ENCODE data around the gene DVL3.
A peak's percentile ranks its signal among the peaks of the same experiment; 100 is the strongest.

The DVL3 gene

GRCh38 chr3:184173374-184173722 is 18.2 kb downstream of the DVL3 start:
- H3K36me3 ChIP-seq (replicated peaks; ENCODE audit: insufficient read depth, low read length): no peaks in the 10 kb centered on the region
- no peaks in the 10 kb centered on the region for H3K9me2 ChIP-seq (replicated peaks; ENCODE audit: insufficient read depth, low read length)
- H3K27ac ChIP-seq (ENCODE audit: low read length): no peak overlapping the region
- H2AFZ ChIP-seq (ENCODE audit: low read length): no peak overlapping the region
- H3K9ac ChIP-seq (ENCODE audit: low read length): no peak overlapping the region
- H3K9me3 ChIP-seq (replicated peaks; ENCODE audit: insufficient read depth, low read length): no peaks in the 10 kb centered on the region
- no peak overlapping the region for H3K4me3 ChIP-seq (ENCODE audit: low read length)
- DNase-seq: no peak
- H3F3A ChIP-seq (ENCODE audit: insufficient read depth, low read length): 0 out of 2 replicates have a peak, but pooled peaks cover 6% of the 10 kb centered on the region
- no peak overlapping the region for H3K4me2 ChIP-seq (ENCODE audit: low read depth, low read length)
- no peaks in the 10 kb centered on the region for H4K20me1 ChIP-seq (ENCODE audit: insufficient read depth, low read length)
- H3K27me3 ChIP-seq (replicated peaks; ENCODE audit: insufficient read depth, low read length): no peaks in the 10 kb centered on the region
- peaks cover 16% of the 10 kb centered on the region; the same call in 1 of the 2 replicates for H3K4me1 ChIP-seq (ENCODE audit: low read length)
- H3K79me2 ChIP-seq (ENCODE audit: low read length): peaks cover 36% of the 10 kb centered on the region
- no peak for TF ChIP-seq EZH2phosphoT487 (IDR thresholded peaks at IDR 0.05; ENCODE audit: low read length)
- TF ChIP-seq CTCF (IDR thresholded peaks at IDR 0.05; ENCODE audit: low read length): no peak
- no peak for TF ChIP-seq EZH2 (optimal IDR thresholded peaks at IDR 0.05; ENCODE audit: low read depth, low read length)

GRCh38 chr3:184174284-184174645 is 19.1 kb downstream of the DVL3 start:
- DNase-seq: no peak
- Histone ChIP-seq H3K27ac (ENCODE audit: low read length) (no peak overlapping the region), H3K9me3 (replicated peaks; ENCODE audit: insufficient read depth, low read length) (no peaks in the 10 kb centered on the region), H3K79me2 (ENCODE audit: low read length) (peaks cover 40% of the 10 kb centered on the region), H4K20me1 (ENCODE audit: insufficient read depth, low read length) (no peaks in the 10 kb centered on the region), H3F3A (ENCODE audit: insufficient read depth, low read length) (0 out of 2 replicates have a peak, but pooled peaks cover 6% of the 10 kb centered on the region), H3K4me2 (ENCODE audit: low read depth, low read length) (peak overlapping the region; percentile 38), H2AFZ (ENCODE audit: low read length) (0 out of 2 replicates have a peak overlapping the region, but pooled peaks have one; percentile 2), H3K4me1 (ENCODE audit: low read length) (peaks cover 16% of the 10 kb centered on the region; the same call in 1 of the 2 replicates), H3K4me3 (ENCODE audit: low read length) (peak overlapping the region; percentile 3; the same call in 1 of the 2 replicates), H3K36me3 (replicated peaks; ENCODE audit: insufficient read depth, low read length) (no peaks in the 10 kb centered on the region), H3K9ac (ENCODE audit: low read length) (no peak overlapping the region), H3K9me2 (replicated peaks; ENCODE audit: insufficient read depth, low read length) (no peaks in the 10 kb centered on the region), H3K27me3 (replicated peaks; ENCODE audit: insufficient read depth, low read length) (no peaks in the 10 kb centered on the region)
- TF ChIP-seq EZH2 (optimal IDR thresholded peaks at IDR 0.05; ENCODE audit: low read depth, low read length) (no peak), CTCF (IDR thresholded peaks at IDR 0.05; ENCODE audit: low read length) (no peak), EZH2phosphoT487 (IDR thresholded peaks at IDR 0.05; ENCODE audit: low read length) (no peak)

GRCh38 chr3:184174646-184175492 is 19.7 kb downstream of the DVL3 start, which contains the start of gene AP2M1:
AP2M1 (plus strand) TSS chr3:184174855; CDS start chr3:184176994, 2,139 bp downstream.
- no peak for TF ChIP-seq EZH2 (optimal IDR thresholded peaks at IDR 0.05; ENCODE audit: low read depth, low read length)
- 0 out of 2 replicates have a peak, but pooled peaks have one; percentile 6 for TF ChIP-seq CTCF (IDR thresholded peaks at IDR 0.05; ENCODE audit: low read length)

More at GRCh38 chr3:184174646-184175492, 19.7 kb downstream of the DVL3 start, which contains the start of gene AP2M1:
- Histone ChIP-seq H4K20me1 (ENCODE audit: insufficient read depth, low read length) (no peaks in the 10 kb centered on the region), H3K79me2 (ENCODE audit: low read length) (peaks cover 40% of the 10 kb centered on the region), H3K36me3 (replicated peaks; ENCODE audit: insufficient read depth, low read length) (no peaks in the 10 kb centered on the region), H3K9me2 (replicated peaks; ENCODE audit: insufficient read depth, low read length) (no peaks in the 10 kb centered on the region), H3K27ac (ENCODE audit: low read length) (no peak within 1 kb of the TSS), H3K4me2 (ENCODE audit: low read depth, low read length) (peak within 1 kb of the TSS; percentile 82), H3F3A (ENCODE audit: insufficient read depth, low read length) (0 out of 2 replicates have a peak, but pooled peaks cover 6% of the 10 kb centered on the region), H3K4me1 (ENCODE audit: low read length) (peaks cover 16% of the 10 kb centered on the region; the same call in 1 of the 2 replicates), H3K4me3 (ENCODE audit: low read length) (peak within 1 kb of the TSS; percentile 93), H3K27me3 (replicated peaks; ENCODE audit: insufficient read depth, low read length) (no peaks in the 10 kb centered on the region), H3K9me3 (replicated peaks; ENCODE audit: insufficient read depth, low read length) (no peaks in the 10 kb centered on the region), H2AFZ (ENCODE audit: low read length) (peak within 1 kb of the TSS; percentile 92), H3K9ac (ENCODE audit: low read length) (peak within 1 kb of the TSS; percentile 81)
- peak; percentile 100 for DNase-seq

Data from MM.1S (cell line).